GM21576 (cell line): ENCODE data around the gene AURKAIP1.

ENCODE experiments used
- ATAC-seq: cut with Tn5 transposase; IDR thresholded peaks from one replicate; pipeline ENCODE4 v1.9.1; 2021; ENCODE audit warnings: mild to moderate bottlenecking, moderate library complexity; ENCODE audit not compliant: unreplicated experiment

AURKAIP1 gene

GRCh38 chr1:1348420-1349255 is 26.4 kb downstream of the AURKAIP1 start:
- ATAC-seq = peak; percentile 31

GRCh38 chr1:1347663-1348419 is 27.2 kb downstream of the AURKAIP1 start:
- no peak for ATAC-seq

DNA sequence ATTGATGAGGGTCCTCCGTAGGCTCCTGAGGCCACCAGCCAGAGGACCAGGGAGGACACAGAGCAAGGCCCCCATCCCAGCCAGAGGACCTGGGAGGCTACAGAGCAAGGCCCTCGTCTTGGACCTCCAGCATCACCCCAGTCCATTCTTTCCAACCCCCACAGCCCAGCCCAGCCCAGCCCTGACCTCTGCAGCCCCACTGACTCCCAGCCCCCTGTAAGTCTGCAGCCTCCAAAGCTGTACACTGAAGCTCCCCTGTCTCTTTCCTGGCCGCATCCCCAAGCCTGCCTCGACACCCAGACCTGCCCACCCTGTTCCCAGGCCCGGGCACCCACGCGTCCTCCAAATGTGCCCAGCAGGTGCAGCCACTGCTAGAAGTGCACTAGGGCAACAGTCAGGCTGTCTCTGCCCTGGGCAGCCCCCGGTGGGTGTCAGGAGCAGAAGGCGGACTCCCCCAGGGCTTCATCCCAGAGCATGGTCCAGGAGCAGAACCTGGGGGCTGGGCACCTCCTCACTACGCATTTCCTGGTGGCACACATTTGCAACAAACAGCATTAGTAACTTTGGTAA is 27.9 kb downstream of the AURKAIP1 start:
- ATAC-seq = no peak

- no peak for ATAC-seq
Measured at GRCh38 chr1:1346501-1346890, 28.5 kb downstream of the AURKAIP1 start.

GRCh38 chr1:1345860-1346500 is 29.0 kb downstream of the AURKAIP1 start:
- no peak for ATAC-seq

DNA sequence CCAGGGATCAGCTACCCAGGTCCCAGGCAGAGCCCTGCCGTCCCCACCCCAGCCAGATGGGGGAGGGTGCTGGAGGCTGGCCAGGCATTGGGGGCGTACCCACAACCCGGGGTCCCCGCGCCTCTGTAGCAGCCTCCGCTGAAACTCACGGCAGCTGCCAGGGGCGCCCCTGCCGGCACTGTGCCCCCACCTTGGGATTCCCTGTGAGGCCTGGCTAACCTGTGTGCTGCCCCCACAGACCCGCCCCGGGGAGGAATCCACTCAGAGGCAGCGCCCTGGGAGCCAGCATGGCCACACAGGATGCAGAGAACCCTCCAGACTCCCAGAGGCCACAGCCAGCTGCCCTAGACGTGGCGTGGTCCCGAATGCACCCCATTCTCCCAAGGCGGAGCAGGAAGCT is 29.6 kb downstream of the AURKAIP1 start:
- no peak for ATAC-seq

GRCh38 chr1:1344655-1345361 is 30.2 kb downstream of the AURKAIP1 start:
- ATAC-seq = no peak

DNA sequence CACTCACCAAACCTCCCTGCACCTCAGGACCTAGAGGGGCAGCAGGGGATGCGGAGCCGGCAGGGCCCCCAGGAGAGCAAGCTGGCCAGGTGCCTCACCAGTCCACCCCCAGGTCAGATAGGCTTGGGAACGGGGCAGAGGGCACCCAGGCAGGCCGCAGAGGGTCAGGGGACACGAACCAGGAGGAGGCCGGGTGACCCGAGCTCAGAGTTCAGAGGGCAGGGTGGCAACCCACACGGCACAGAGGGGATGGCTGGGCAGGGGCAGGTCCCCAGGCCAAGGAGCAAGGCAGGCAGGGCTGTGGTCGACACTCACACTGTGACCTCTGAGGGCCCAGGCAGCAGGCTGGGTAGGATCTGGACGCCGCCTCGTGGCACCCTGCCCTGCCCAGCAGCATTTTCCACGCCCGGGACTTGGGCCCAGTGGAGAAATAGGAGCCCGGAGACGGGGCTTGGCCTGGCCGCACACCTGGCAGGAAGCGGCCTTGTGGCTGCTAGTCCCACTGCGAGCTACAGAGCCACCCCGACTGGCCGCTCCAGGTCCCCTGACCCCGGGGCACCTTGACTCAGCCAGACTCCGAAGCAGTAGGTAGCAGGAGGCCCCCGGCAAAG is 31.1 kb downstream of the AURKAIP1 start:
- ATAC-seq = no peak

DNA sequence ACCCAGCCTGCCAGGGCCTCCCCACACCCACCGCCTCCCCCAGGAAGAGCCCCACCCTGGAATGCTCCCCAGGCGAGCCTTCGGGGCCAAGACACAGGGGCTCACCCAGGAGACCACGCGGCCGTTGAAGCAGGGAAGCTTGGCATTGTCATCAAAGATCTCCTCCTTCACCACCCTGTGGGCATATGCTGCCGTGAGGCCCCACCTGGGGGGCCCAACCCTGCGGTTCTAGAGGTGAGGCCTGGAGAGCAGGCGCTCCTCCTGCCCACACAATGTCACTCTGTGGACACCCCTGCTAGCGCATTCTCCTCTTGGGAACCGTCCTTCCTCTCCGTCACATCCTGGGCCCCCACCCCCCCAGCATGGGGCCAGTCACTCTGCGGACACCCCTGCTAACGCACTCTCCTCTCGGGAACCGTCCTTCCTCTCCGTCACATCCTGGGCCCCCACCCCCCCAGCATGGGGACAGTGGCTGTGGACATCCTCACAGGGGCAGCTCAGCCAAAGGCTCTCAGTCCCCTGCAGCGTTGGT is 32.4 kb downstream of the AURKAIP1 start:
- no peak for ATAC-seq

DNA sequence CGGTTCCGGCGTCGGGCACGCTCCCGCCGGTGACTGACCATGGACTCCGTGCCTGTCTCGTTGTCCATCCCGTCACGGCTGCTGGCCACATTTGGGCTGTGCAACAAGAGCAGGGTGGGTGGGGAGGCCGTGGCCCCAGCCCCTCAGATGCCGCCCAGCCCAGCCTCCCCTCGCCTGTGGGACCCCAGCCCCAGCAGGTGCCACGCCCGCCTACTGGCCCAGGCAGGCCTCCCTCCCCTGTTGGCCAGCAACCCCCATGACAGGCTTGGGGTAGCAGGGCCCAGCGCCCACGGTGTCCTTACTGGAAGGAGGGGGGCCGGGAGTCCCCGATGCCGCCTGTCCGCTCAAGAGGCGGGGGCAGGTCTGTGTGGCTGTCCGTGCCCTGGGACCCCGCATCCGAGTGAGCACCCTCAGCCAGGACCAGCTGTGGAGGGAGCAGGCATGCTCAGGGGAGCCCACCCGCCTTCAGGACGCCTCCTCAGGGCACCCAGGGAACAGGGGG is 32.9 kb downstream of the AURKAIP1 start:
- ATAC-seq = no peak

DNA sequence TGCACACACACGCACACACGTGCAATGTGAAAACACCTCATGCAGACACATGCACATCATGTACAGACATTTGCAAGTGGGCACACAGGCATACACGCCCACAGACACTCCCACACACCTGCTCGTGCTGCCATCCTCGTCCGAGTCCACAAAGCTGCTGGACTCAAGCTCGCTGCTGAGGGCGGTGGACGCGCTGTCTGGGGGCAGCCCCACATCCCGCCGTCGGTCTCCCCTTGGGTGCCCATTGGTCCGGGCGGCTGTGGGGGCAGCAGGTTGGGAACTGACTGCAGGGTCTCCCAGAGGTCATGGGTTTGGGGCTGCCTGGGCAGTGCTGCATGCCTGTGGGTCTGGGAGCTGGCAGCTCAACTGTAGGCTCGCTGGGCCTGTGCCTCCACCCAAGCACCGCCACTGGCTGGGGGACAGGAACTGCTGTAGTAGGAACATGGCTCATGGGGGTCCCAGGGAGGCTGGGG is 33.4 kb downstream of the AURKAIP1 start:
- no peak for ATAC-seq

- no peak for ATAC-seq
Measured at GRCh38 chr1:1340791-1341548, 34.0 kb downstream of the AURKAIP1 start.

- ATAC-seq = no peak
Measured at GRCh38 chr1:1340185-1340584, 34.8 kb downstream of the AURKAIP1 start.

DNA sequence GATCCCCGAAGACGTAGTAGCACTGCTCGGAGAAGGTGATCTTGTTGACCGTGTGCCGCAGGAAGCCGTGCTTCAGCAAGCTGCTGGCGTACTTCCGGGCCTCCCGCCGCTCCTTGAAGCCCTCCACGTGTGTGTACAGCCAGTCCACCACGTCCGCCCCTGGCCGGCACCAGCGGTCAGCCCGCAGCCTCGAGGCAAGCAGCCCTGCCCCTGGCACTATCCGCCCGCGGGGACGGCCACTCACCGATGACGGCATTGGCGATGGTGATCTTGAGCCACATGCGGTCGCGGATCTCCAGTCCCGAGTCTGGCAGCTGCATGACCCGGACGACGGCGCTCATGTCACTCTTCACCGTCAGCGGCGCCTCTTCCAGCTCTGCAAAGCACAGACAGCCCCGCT is 36.7 kb downstream of the AURKAIP1 start:
- ATAC-seq = no peak

- no peak for ATAC-seq
Measured at GRCh38 chr1:1337793-1338147, 37.2 kb downstream of the AURKAIP1 start.

DNA sequence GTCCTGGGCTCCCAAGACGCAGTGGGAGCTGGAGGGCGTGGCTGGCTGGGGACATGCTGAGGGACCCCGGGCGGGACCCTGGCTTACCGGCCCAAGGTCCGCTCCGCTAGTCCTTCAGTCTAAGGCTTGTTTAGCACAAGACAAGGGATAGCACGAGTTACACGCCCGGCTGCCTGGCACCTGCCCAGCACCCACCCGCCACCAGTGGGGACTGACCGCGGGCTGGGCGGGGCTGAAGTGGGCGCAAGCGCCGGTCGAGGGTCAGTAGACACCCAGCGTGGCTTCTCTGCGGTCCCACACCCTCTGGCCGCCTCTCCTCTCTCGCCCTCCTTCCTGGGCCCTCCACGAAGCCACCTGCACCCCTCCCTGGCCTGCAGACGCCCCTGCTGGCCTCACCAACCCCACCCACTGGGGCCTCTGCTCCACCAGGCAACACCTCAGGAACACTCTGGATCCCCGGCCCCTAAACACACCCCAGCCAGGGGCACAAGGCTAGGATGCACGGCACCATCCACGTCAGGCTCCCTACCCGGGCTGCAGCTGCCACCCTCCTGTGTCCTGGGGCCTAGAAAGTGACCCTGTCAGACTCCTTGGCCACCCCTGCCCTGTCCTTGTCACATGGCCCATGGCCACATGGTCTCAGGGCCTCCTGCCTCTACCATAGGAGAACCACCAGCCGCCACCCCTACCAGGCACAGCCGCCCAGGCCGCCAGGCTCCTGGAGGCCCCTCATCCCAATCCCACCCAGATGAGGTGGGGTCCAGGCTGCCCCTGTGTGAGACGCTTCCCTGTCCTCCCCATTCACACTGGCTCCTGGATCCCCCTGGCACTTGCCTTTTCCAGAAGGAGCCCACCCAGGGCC is 37.8 kb downstream of the AURKAIP1 start:
- no peak for ATAC-seq

- ATAC-seq = no peak
Measured at GRCh38 chr1:1336446-1336845, 38.6 kb downstream of the AURKAIP1 start.

DNA sequence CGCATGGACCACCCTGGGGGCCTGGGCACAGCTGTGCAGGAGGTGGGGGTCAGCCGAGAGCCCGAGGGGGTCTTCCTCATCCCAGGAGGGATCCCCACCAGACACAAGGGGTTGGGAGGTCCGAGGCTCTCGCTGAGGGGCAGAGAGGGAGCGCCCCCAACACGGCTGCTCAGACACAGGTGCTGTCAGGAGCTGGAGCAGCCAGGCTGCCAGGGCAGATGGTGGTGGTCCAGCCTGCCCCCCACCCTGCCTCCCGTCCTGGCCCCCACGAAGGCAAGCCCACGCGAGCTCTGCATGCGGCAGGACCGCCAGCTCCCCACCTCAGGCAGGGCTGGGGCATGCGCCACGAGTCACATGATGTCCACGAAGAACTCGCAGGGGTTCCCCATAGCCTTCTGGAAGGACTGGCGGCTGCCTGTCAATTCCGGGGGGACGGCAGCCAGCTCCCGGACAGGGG is 39.2 kb downstream of the AURKAIP1 start:
- no peak for ATAC-seq
